ENCODE results near the gene ZNF333.

- no peak for TF ChIP-seq POLR2A (IDR thresholded peaks at IDR 0.05; ENCODE audit: low read depth, low read length)
- TF ChIP-seq POLR2AphosphoS5 (IDR thresholded peaks at IDR 0.05; ENCODE audit: low read depth, low read length) = no peak
Observed at GRCh38 chr19:14748601-14749000, 58.8 kb downstream of the ZNF333 start.
